Measurements from ENCODE around the gene OXLD1.

The OXLD1 gene

GRCh38 chr17:81664051-81664470 is 2.3 kb downstream of the OXLD1 start:
- peak; percentile 32; the same call in 1 of the 2 replicates for TF ChIP-seq HIC1 (tag by site-specific recombination; IDR thresholded peaks at IDR 0.05)
- no peak for TF ChIP-seq BCL11B (tag by site-specific recombination; IDR thresholded peaks at IDR 0.05; ENCODE audit: low read depth)
- POLR2A ChIA-PET: interaction anchor here (0.6 kb wide), 1 partner anchor 9 kb away, joined by 3 read pairs; no protein-coding TSS in a partner anchor
- no peak overlapping the region for H3K4me3 ChIP-seq (ENCODE audit: low read depth, low read length)
- H3K27ac ChIP-seq (ENCODE audit: extremely low read depth, low read depth, low read length): no peak overlapping the region
- peaks cover 5% of the 10 kb centered on the region; the same call in 1 of the 2 replicates for H3K4me1 ChIP-seq (ENCODE audit: control insufficient read depth, insufficient read depth, low read length)
- CTCF ChIA-PET: no interaction called here
- no peaks in the 10 kb centered on the region for H3K9me3 ChIP-seq (ENCODE audit: control insufficient read depth, insufficient read depth, low read depth, low read length)
- peaks cover 10 to 29% of the 10 kb centered on the region in 2 experiments; a peak in 2 of 3 replicates for H3K36me3 ChIP-seq (ENCODE audit: control insufficient read depth in 2 of 2, insufficient read depth in 1 of 2, low read length in 2 of 2)

- POLR2A ChIA-PET: interaction anchor here (0.6 to 1.3 kb wide), 3 partner anchors 14 to 23 kb away, joined by 3 to 4 read pairs (median 3); no protein-coding TSS in a partner anchor
- H3K27ac ChIP-seq (ENCODE audit: extremely low read depth, low read depth, low read length): no peak overlapping the region
These were observed 4.4 kb downstream of the OXLD1 start for GRCh38 chr17:81662002-81662401.

GRCh38 chr17:81660441-81660840 is 6.0 kb downstream of the OXLD1 start:
- Histone ChIP-seq H3K9me3 (ENCODE audit: control insufficient read depth, insufficient read depth, low read depth, low read length) (no peaks in the 10 kb centered on the region), H3K36me3 (ENCODE audit: control insufficient read depth in 2 of 2, insufficient read depth in 1 of 2, low read length in 2 of 2) (peaks cover 0 to 14% of the 10 kb centered on the region in 2 experiments; a peak in 2 of 3 replicates), H3K4me3 (ENCODE audit: low read depth, low read length) (no peak overlapping the region), H3K4me1 (ENCODE audit: control insufficient read depth, insufficient read depth, low read length) (no peaks in the 10 kb centered on the region), H3K27ac (ENCODE audit: extremely low read depth, low read depth, low read length) (no peak overlapping the region)
- POLR2A ChIA-PET: interaction anchor here (1.0 kb wide), 1 partner anchor 42 kb away, joined by 5 read pairs; the partner anchor contains the start of gene MRPL12
- TF ChIP-seq ZNF394 (tag by site-specific recombination; IDR thresholded peaks at IDR 0.05; ENCODE audit: borderline replicate concordance) (no peak), ZNF157 (tag by site-specific recombination; IDR thresholded peaks at IDR 0.05) (no peak), REPIN1 (tag by site-specific recombination; IDR thresholded peaks at IDR 0.05; ENCODE audit: low read depth) (no peak), ZNF169 (tag by site-specific recombination; IDR thresholded peaks at IDR 0.05) (no peak), ZNF239 (tag by site-specific recombination; IDR thresholded peaks at IDR 0.05) (no peak), ZNF792 (tag by site-specific recombination; IDR thresholded peaks at IDR 0.05) (no peak), ZNF175 (tag by site-specific recombination; IDR thresholded peaks at IDR 0.05) (no peak), ZNF433 (tag by site-specific recombination; IDR thresholded peaks at IDR 0.05; ENCODE audit: low read depth) (no peak), ZNF16 (tag by site-specific recombination; IDR thresholded peaks at IDR 0.05; ENCODE audit: low read depth) (no peak), KLF8 (tag by site-specific recombination; IDR thresholded peaks at IDR 0.05) (no peak), ZNF426 (tag by site-specific recombination; IDR thresholded peaks at IDR 0.05) (no peak), ZNF791 (tag by site-specific recombination; IDR thresholded peaks at IDR 0.05) (no peak)
- CTCF ChIA-PET: interaction anchor here (0.5 to 1.3 kb wide), 3 partner anchors 15 to 85 kb away, joined by 3 to 4 read pairs (median 4); no protein-coding TSS in a partner anchor

More at GRCh38 chr17:81662002-81662401, 4.4 kb downstream of the OXLD1 start:
- H3K4me1 ChIP-seq (ENCODE audit: control insufficient read depth, insufficient read depth, low read length): no peaks in the 10 kb centered on the region
- TF ChIP-seq BCL6B (tag by site-specific recombination; IDR thresholded peaks at IDR 0.05) (no peak), ZFP37 (tag by site-specific recombination; IDR thresholded peaks at IDR 0.05) (no peak), BCL11A (tag by site-specific recombination; IDR thresholded peaks at IDR 0.05; ENCODE audit: low read depth) (no peak), ZNF302 (tag by site-specific recombination; IDR thresholded peaks at IDR 0.05; ENCODE audit: low read depth) (no peak), SCRT2 (tag by site-specific recombination; IDR thresholded peaks at IDR 0.05) (peak; percentile 60), SCRT1 (tag by site-specific recombination; IDR thresholded peaks at IDR 0.05; ENCODE audit: borderline replicate concordance) (peak; percentile 73; the same call in 1 of the 2 replicates), ZNF239 (tag by site-specific recombination; IDR thresholded peaks at IDR 0.05) (no peak), ZNF211 (tag by site-specific recombination; IDR thresholded peaks at IDR 0.05; ENCODE audit: low read depth) (no peak), KLF1 (tag by site-specific recombination; IDR thresholded peaks at IDR 0.05) (no peak), ZNF785 (tag by site-specific recombination; IDR thresholded peaks at IDR 0.05) (no peak), ZBTB49 (tag by site-specific recombination; IDR thresholded peaks at IDR 0.05; ENCODE audit: low read depth) (no peak), ZNF473 (tag by site-specific recombination; IDR thresholded peaks at IDR 0.05) (no peak), ZNF114 (tag by site-specific recombination; IDR thresholded peaks at IDR 0.05) (no peak), ZNF266 (tag by site-specific recombination; IDR thresholded peaks at IDR 0.05; ENCODE audit: low read depth) (no peak), ZNF561 (tag by site-specific recombination; IDR thresholded peaks at IDR 0.05; ENCODE audit: borderline replicate concordance) (no peak), ZNF175 (tag by site-specific recombination; IDR thresholded peaks at IDR 0.05) (no peak)
- no peaks in the 10 kb centered on the region for H3K9me3 ChIP-seq (ENCODE audit: control insufficient read depth, insufficient read depth, low read depth, low read length)
- CTCF ChIA-PET: interaction anchor here (0.6 kb wide), 1 partner anchor 175 kb away, joined by 3 read pairs; no protein-coding TSS in a partner anchor
- H3K4me3 ChIP-seq (ENCODE audit: low read depth, low read length): no peak overlapping the region
- peaks cover 0 to 14% of the 10 kb centered on the region in 2 experiments; a peak in 2 of 3 replicates for H3K36me3 ChIP-seq (ENCODE audit: control insufficient read depth in 2 of 2, insufficient read depth in 1 of 2, low read length in 2 of 2)
